Mammary epithelial cell (primary cell): Measurements from ENCODE around the gene KCNK10.

Experiments
- CTCF ChIP-seq, 2 donors: IDR thresholded peaks in 1 of 2; conservative IDR thresholded peaks in 1 of 2; 2 replicates each; pipeline ENCODE4 v1.5.1; 2011 to 2012; ENCODE audit warnings: inconsistent platforms in 2 of 2, low read length in 2 of 2, mild to moderate bottlenecking in 2 of 2, control low read depth in 1 of 2, low read depth in 1 of 2; ENCODE audit not compliant: insufficient read depth in 1 of 2; ENCODE audit errors: extremely low read depth in 1 of 2
- EZH2 ChIP-seq: IDR thresholded peaks from 2 replicates; pipeline ENCODE4 v1.6.1; 2012; ENCODE audit warnings: low read length, inconsistent platforms, borderline replicate concordance

- TF ChIP-seq CTCF (conservative IDR thresholded peaks at IDR 0.05 in 1 of 2, IDR thresholded peaks at IDR 0.05 in 1 of 2; ENCODE audit: extremely low read depth in 1 of 2, insufficient read depth in 1 of 2, low read depth in 1 of 2, low read length in 2 of 2) (no peak), EZH2 (no peak)
Observed at GRCh38 chr14:88184956-88185355, 138.1 kb downstream of the KCNK10 start.
